Thoracic aorta (tissue), 2 donors: ENCODE results near the gene GART. TPM values are rescaled to one million over a fixed set of nuclear protein-coding genes. Genes with fewer than 3 reads are reported as not detected.

Source experiments
- ATAC-seq: fragments of 150-250 bp; one replicate; pipeline ENCODE4 v1.8.0; 2017; ENCODE audit warnings: low read depth; ENCODE audit not compliant: insufficient number of reproducible peaks, low FRiP score
- DNase-seq: peaks from one replicate; pipeline ENCODE4 v3.0.0-alpha.2; 2020; ENCODE audit warnings: low spot score
- H3K27ac ChIP-seq, 2 donors: fragments of 200-600 bp; sonication (generic); 1 replicate in 1 of 2; 2 replicates in 1 of 2; pipeline ENCODE4 v1.5.1; 2016; ENCODE audit warnings: mild to moderate bottlenecking in 2 of 2, moderate library complexity in 2 of 2
- H3K27me3 ChIP-seq: fragments of 200-600 bp; sonication (generic); replicated peaks from 2 replicates; pipeline ENCODE4 v1.6.0; 2016; ENCODE audit warnings: mild to moderate bottlenecking; ENCODE audit not compliant: insufficient read depth
- H3K36me3 ChIP-seq: fragments of 200-600 bp; sonication (generic); one replicate; pipeline ENCODE4 v1.5.1; 2016
- H3K4me1 ChIP-seq, 2 donors: fragments of 200-600 bp; sonication (generic); 1 replicate in 1 of 2; 2 replicates in 1 of 2; pipeline versions ENCODE4 v1.5.1 to v1.6.0; 2016; ENCODE audit warnings: low read depth in 2 of 2, mild to moderate bottlenecking in 1 of 2; ENCODE audit not compliant: control insufficient read depth in 1 of 2
- H3K4me3 ChIP-seq: fragments of 200-600 bp; sonication (generic); 2 replicates; pipeline ENCODE4 v1.5.1; 2016; ENCODE audit warnings: mild to moderate bottlenecking
- H3K9me3 ChIP-seq: fragments of 200-600 bp; sonication (generic); 2 replicates; pipeline ENCODE4 v1.5.1; 2016
- total RNA-seq, 2 donors: library from RNA; depleted of rRNA; stranded (reverse); fragments of >200 nt; gene quantifications; one replicate each; pipeline versions ENCODE4 v1.1.0 to v1.2.3, GENCODE V29; 2016
- TF ChIP-seq, protein P1 (sequence below): fragments of 200-600 bp; sonication (generic); IDR thresholded peaks from one replicate; pipeline ENCODE4 v1.5.1; 2019; ENCODE audit warnings: antibody characterized with exemption

The GART gene
- total RNA-seq, 2 donors from 2014 or later = 64.4 to 172 TPM

DNA sequence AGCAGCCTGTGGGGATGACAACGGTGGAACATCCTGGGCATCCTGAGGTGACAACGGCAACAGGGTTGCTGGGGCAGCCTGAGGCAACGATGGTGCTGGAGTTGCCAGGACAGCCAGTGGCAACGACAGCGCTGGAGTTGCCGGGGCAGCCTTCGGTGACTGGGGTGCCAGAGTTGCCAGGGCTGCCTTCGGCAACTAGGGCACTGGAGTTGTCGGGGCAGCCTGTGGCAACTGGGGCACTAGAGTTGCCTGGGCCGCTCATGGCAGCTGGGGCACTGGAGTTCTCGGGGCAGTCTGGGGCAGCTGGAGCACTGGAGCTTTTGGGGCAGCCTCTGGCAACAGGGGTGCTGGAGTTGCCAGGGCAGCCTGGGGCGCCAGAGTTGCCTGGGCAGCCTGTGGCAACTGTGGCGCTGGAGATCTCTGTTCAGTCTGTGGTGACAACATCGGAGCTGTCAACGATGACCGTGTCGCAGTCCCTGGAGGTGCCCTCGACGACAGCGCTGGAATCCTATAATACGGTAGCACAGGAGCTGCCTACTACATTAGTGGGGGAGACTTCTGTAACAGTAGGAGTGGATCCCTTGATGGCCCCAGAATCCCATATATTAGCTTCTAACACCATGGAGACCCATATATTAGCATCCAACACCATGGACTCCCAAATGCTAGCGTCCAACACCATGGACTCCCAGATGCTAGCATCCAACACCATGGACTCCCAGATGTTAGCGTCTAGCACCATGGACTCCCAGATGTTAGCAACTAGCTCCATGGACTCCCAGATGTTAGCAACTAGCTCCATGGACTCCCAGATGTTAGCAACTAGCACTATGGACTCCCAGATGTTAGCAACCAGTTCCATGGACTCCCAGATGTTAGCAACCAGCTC lies 9.1 kb upstream of the GART start:
- TF ChIP-seq, protein P1, sequence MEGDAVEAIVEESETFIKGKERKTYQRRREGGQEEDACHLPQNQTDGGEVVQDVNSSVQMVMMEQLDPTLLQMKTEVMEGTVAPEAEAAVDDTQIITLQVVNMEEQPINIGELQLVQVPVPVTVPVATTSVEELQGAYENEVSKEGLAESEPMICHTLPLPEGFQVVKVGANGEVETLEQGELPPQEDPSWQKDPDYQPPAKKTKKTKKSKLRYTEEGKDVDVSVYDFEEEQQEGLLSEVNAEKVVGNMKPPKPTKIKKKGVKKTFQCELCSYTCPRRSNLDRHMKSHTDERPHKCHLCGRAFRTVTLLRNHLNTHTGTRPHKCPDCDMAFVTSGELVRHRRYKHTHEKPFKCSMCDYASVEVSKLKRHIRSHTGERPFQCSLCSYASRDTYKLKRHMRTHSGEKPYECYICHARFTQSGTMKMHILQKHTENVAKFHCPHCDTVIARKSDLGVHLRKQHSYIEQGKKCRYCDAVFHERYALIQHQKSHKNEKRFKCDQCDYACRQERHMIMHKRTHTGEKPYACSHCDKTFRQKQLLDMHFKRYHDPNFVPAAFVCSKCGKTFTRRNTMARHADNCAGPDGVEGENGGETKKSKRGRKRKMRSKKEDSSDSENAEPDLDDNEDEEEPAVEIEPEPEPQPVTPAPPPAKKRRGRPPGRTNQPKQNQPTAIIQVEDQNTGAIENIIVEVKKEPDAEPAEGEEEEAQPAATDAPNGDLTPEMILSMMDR = no peak
- peaks cover 61% of the 10 kb centered on the region for H3K36me3 ChIP-seq
- H3K4me1 ChIP-seq = peaks cover 7 to 31% of the 10 kb centered on the region in 2 donors
- H3K9me3 ChIP-seq = no peaks in the 10 kb centered on the region
- no peak overlapping the region for H3K4me3 ChIP-seq
- H3K27me3 ChIP-seq = no peaks in the 10 kb centered on the region
- DNase-seq = no peak
- ATAC-seq = no peak
- H3K27ac ChIP-seq = no peak overlapping the region

- TF ChIP-seq, protein P1 = no peak
- DNase-seq (no peak), ATAC-seq (no peak)
- peaks cover 59% of the 10 kb centered on the region for H3K36me3 ChIP-seq
- no peak overlapping the region for H3K4me3 ChIP-seq
- H3K27ac ChIP-seq = no peak overlapping the region
- H3K4me1 ChIP-seq = peaks cover 9 to 31% of the 10 kb centered on the region in 2 donors
- H3K27me3 ChIP-seq = no peaks in the 10 kb centered on the region
- H3K9me3 ChIP-seq = no peaks in the 10 kb centered on the region
Observed at GRCh38 chr21:33549848-33550771, 8.2 kb upstream of the GART start.

- H3K4me3 ChIP-seq = no peak overlapping the region
- no peak overlapping the region for H3K27ac ChIP-seq
- DNase-seq (no peak), ATAC-seq (no peak)
- H3K36me3 ChIP-seq = peaks cover 22% of the 10 kb centered on the region
- H3K27me3 ChIP-seq = no peaks in the 10 kb centered on the region
- TF ChIP-seq, protein P1 = no peak
- peaks cover 18 to 40% of the 10 kb centered on the region in 2 donors for H3K4me1 ChIP-seq
- H3K9me3 ChIP-seq = no peaks in the 10 kb centered on the region
Observed at GRCh38 chr21:33546086-33546485, 4.2 kb upstream of the GART start.

GRCh38 chr21:33544451-33545195 lies 2.7 kb upstream of the GART start:
- ATAC-seq = no peak
- Histone ChIP-seq H3K9me3 (no peaks in the 10 kb centered on the region), H3K36me3 (peaks cover 8% of the 10 kb centered on the region), H3K4me3 (peak overlapping the region; percentile 80), H3K27ac (no peak overlapping the region), H3K27me3 (no peaks in the 10 kb centered on the region), H3K4me1 (peaks cover 22 to 41% of the 10 kb centered on the region in 2 donors)
- DNase-seq = no peak
- TF ChIP-seq, protein P1 = no peak
